Parathyroid adenoma (tissue), 2 donors: ENCODE measurements around the gene TEN1.
A peak's percentile ranks its signal among the peaks of the same experiment; 100 is the strongest.

ENCODE experiments used
- H2AFZ ChIP-seq: fragments of 300-600 bp; sonication (generic); one replicate; pipeline ENCODE4 v1.7.0; 2017; ENCODE audit warnings: antibody characterized with exemption, mild to moderate bottlenecking
- H3K27ac ChIP-seq: fragments of 300-600 bp; sonication (generic); one replicate; pipeline ENCODE4 v1.7.0; 2017
- H3K27me3 ChIP-seq: fragments of 300-600 bp; sonication (generic); one replicate; pipeline ENCODE4 v1.7.0; 2017; ENCODE audit warnings: low read length; ENCODE audit not compliant: control insufficient read depth, insufficient read depth
- H3K36me3 ChIP-seq: fragments of 300-600 bp; sonication (generic); one replicate; pipeline ENCODE4 v1.7.0; 2017; ENCODE audit warnings: low read length; ENCODE audit not compliant: control insufficient read depth, insufficient read depth
- H3K4me1 ChIP-seq: fragments of 300-600 bp; sonication (generic); one replicate; pipeline ENCODE4 v1.7.0; 2017; ENCODE audit warnings: control low read depth
- H3K4me2 ChIP-seq: fragments of 300-600 bp; sonication (generic); one replicate; pipeline ENCODE4 v1.7.0; 2017; ENCODE audit warnings: low read length
- H3K4me3 ChIP-seq: fragments of 300-600 bp; sonication (generic); one replicate; pipeline ENCODE4 v1.7.0; 2017; ENCODE audit warnings: low read depth, low read length
- H3K79me2 ChIP-seq: fragments of 300-600 bp; sonication (generic); one replicate; pipeline ENCODE4 v1.7.0; 2017; ENCODE audit warnings: control low read depth
- H3K9ac ChIP-seq: fragments of 300-600 bp; sonication (generic); one replicate; pipeline ENCODE4 v1.7.0; 2017; ENCODE audit warnings: mild to moderate bottlenecking
- H3K9me3 ChIP-seq: fragments of 300-600 bp; sonication (generic); one replicate; pipeline ENCODE4 v1.7.0; 2017; ENCODE audit warnings: low read length; ENCODE audit not compliant: control insufficient read depth
- TF ChIP-seq, protein P1 (sequence below): fragments of 300-600 bp; sonication (generic); IDR thresholded peaks from one replicate; pipeline ENCODE4 v1.7.0; 2017; ENCODE audit warnings: antibody characterized with exemption, mild to moderate bottlenecking
- donor health status: primary hyperparathyroidism.

Gene TEN1

GRCh38 chr17:75980188-75981018, 1.4 kb downstream of the TEN1 start:
- Histone ChIP-seq H3K36me3 (no peaks in the 10 kb centered on the region), H3K79me2 (peaks cover 11% of the 10 kb centered on the region), H3K27ac (peak overlapping the region; percentile 95), H3K4me2 (peak overlapping the region; percentile 62), H3K4me3 (peak overlapping the region; percentile 98), H3K9me3 (no peaks in the 10 kb centered on the region), H3K27me3 (no peaks in the 10 kb centered on the region), H3K9ac (peak overlapping the region; percentile 82), H3K4me1 (peaks cover 6% of the 10 kb centered on the region), H2AFZ (peak overlapping the region; percentile 76)
- TF ChIP-seq, protein P1, sequence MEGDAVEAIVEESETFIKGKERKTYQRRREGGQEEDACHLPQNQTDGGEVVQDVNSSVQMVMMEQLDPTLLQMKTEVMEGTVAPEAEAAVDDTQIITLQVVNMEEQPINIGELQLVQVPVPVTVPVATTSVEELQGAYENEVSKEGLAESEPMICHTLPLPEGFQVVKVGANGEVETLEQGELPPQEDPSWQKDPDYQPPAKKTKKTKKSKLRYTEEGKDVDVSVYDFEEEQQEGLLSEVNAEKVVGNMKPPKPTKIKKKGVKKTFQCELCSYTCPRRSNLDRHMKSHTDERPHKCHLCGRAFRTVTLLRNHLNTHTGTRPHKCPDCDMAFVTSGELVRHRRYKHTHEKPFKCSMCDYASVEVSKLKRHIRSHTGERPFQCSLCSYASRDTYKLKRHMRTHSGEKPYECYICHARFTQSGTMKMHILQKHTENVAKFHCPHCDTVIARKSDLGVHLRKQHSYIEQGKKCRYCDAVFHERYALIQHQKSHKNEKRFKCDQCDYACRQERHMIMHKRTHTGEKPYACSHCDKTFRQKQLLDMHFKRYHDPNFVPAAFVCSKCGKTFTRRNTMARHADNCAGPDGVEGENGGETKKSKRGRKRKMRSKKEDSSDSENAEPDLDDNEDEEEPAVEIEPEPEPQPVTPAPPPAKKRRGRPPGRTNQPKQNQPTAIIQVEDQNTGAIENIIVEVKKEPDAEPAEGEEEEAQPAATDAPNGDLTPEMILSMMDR: no peak

DNA sequence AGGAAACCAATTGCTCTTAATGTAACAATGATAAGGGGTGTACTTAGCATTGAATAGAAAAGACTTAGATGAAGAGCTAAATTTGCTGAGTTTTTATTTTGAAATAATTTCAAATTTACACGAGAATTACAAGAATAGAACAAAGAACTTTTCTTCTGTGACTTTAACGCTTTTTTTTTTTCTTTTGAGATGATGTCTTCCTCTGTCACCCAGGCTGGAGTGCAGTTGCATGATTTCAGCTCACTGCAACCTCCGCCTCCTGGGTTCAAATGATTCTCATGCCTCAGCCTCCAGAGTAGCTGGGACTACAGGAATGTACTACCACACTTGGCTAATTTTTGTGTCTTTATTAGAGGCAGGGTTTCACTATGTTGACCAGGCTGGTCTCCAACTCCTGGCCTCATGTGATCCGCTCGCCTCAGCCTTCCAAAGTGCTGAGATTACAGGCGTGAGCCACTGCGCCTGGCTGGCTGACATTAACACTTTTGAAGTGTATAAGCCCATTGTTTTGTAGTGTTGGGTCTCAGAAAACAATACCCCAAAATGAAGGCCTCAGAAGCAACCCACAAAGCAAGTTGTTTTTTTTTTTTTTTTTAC, 2.1 kb downstream of the TEN1 start:
- Histone ChIP-seq H3K4me2 (no peak overlapping the region), H3K79me2 (peaks cover 9% of the 10 kb centered on the region), H3K4me1 (peaks cover 6% of the 10 kb centered on the region), H3K9me3 (no peaks in the 10 kb centered on the region), H3K27ac (peak overlapping the region; percentile 95), H3K4me3 (no peak overlapping the region), H3K36me3 (no peaks in the 10 kb centered on the region), H3K27me3 (no peaks in the 10 kb centered on the region), H2AFZ (no peak overlapping the region), H3K9ac (no peak overlapping the region)
- TF ChIP-seq, protein P1: no peak

DNA sequence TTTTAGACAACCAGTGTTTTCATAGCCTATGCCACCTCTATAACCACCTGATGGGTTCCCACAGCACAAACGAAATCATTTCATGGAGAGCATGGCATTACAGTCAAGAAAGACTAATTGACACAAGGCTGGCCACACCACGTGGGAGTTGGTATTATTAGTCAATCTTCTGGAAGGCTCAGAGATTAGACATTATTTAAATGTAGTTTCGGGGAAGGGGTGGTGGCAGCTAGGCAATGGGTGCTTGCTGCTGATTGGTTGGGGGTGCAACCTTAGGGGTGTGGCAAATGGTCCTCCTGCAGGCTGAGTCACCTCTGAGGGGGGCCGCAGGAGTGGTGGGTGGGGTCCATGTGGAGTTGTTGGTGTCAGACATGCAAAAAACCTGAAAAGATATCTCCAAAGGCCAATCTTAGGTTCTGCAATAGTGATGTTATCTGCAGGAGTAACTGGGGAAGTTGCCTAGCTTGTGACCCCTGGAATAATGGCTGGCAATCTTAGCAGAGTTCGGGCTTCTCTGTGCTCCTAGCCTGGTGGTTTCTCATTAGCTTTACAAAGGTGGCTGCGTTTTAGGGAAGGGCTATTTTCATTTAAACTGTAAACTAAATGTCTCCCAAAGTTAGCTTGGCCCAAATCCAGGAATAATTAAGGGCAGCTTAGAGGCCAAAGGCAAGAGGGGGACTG, 4.6 kb downstream of the TEN1 start:
- H3K27ac ChIP-seq: no peak overlapping the region

GRCh38 chr17:75985986-75986385, 6.9 kb downstream of the TEN1 start:
- H2AFZ ChIP-seq: no peak overlapping the region
- no peak overlapping the region for H3K9ac ChIP-seq
- TF ChIP-seq, protein P1: no peak
- no peak overlapping the region for H3K4me3 ChIP-seq
- H3K79me2 ChIP-seq: peaks cover 3% of the 10 kb centered on the region
- no peaks in the 10 kb centered on the region for H3K4me1 ChIP-seq
- no peaks in the 10 kb centered on the region for H3K9me3 ChIP-seq
- H3K36me3 ChIP-seq: no peaks in the 10 kb centered on the region
- H3K27me3 ChIP-seq: no peaks in the 10 kb centered on the region
- H3K27ac ChIP-seq: no peak overlapping the region
- H3K4me2 ChIP-seq: no peak overlapping the region

More for the DNA sequence above, 4.6 kb downstream of the TEN1 start:
- Histone ChIP-seq H2AFZ (no peak overlapping the region), H3K4me1 (peaks cover 6% of the 10 kb centered on the region), H3K27me3 (no peaks in the 10 kb centered on the region), H3K36me3 (no peaks in the 10 kb centered on the region), H3K79me2 (peaks cover 3% of the 10 kb centered on the region), H3K9me3 (no peaks in the 10 kb centered on the region), H3K4me2 (no peak overlapping the region), H3K9ac (no peak overlapping the region), H3K4me3 (no peak overlapping the region)
- TF ChIP-seq, protein P1: no peak
